Adrenal gland (tissue), 12 donors: ENCODE data around the gene LDB2. TPM values are rescaled to one million over a fixed set of nuclear protein-coding genes. Genes with fewer than 3 reads are reported as not detected.
A peak's percentile ranks its signal among the peaks of the same experiment; 100 is the strongest.

Source experiments
- DNase-seq, 7 donors: peaks; one replicate each; pipeline ENCODE4 v3.0.0-alpha.2; 2019 to 2020
- H3K27ac ChIP-seq, 5 donors: fragments of 200-600 bp; sonication (generic) in 4 of 5; 1 replicate in 3 of 5; 2 replicates in 2 of 5; pipeline versions ENCODE4 v1.5.1 to v1.8.0; 2016 to 2020; ENCODE audit warnings: mild to moderate bottlenecking in 1 of 5
- H3K27me3 ChIP-seq: fragments of 200-600 bp; 2 replicates; pipeline ENCODE4 v1.8.0; 2021
- H3K36me3 ChIP-seq, 2 donors: fragments of 200-600 bp; replicated peaks in 1 of 2; 1 replicate in 1 of 2; 2 replicates in 1 of 2; pipeline versions ENCODE4 v1.5.1 to v1.8.0; 2018 to 2022
- H3K4me1 ChIP-seq, 2 donors: fragments of 200-600 bp; replicated peaks in 1 of 2; 1 replicate in 1 of 2; 2 replicates in 1 of 2; pipeline versions ENCODE4 v1.5.1 to v1.8.0; 2018 to 2021
- H3K4me3 ChIP-seq, 4 donors: fragments of 200-600 bp; sonication (generic) in 3 of 4; one replicate each; pipeline ENCODE4 v1.5.1; 2016 to 2018
- H3K9me3 ChIP-seq, 3 donors: fragments of 200-600 bp; sonication (generic) in 1 of 3; replicated peaks in 1 of 3; 1 replicate in 2 of 3; 2 replicates in 1 of 3; pipeline versions ENCODE4 v1.5.1 to v1.8.0; 2016 to 2021
- POLR2A ChIP-seq, 2 donors: fragments of 450-650 bp; IDR thresholded peaks; one replicate each; pipeline ENCODE4 v1.6.1; 2017; ENCODE audit warnings: antibody characterized with exemption in 2 of 2, mild to moderate bottlenecking in 2 of 2, moderate library complexity in 1 of 2
- WGBS, 4 donors: extraction: QIAGEN DNeasy Blood & Tissue Kit in 2 of 4; methylation state at CpG; one replicate each; pipeline versions ENCODE4 v1.1.5 to v1.1.7; 2013 to 2017; 5-methylcytosine and 5-hydroxymethylcytosine counted together
- intact Hi-C, 2 donors: fragments of 100-400 bp; cut with DNase I; formaldehyde crosslinking; loops; one replicate each; pipeline versions ENCODE4 v1.14.1 to v1.15.0; 2022 to 2023
- polyA plus RNA-seq, 3 donors: library from polyadenylated mRNA; stranded (reverse); fragments of 200-250 nt in 2 of 3; fragments of 350-450 nt in 1 of 3; fragmentation: Illumina TruSeq in 1 of 3; extraction: RNeasy Lipid Tissue Mini Kit (QIAGEN cat#74804) in 1 of 3; gene quantifications; one replicate each; pipeline ENCODE4 v1.2.3, GENCODE V29; 2013 to 2014
- total RNA-seq, 9 donors: library from RNA; depleted of rRNA in 4 of 9; stranded (reverse); fragments of >200 nt in 4 of 9; fragments of 120-200 nt in 1 of 9; fragmentation: NEBNext Ultra II Directional in 1 of 9; extraction: Animal tissue kit (Norgen Biotek cat#: 25700) in 1 of 9; gene quantifications; one replicate each; pipeline versions ENCODE4 v1.1.0 to v1.2.4, GENCODE V29; 2013 to 2023
- TF ChIP-seq, protein P1 (sequence below), 6 experiments: fragments of 450-650 bp in 4 of 6; fragments of 200-600 bp in 2 of 6; sonication (generic) in 1 of 6; IDR thresholded peaks; 1 replicate in 5 of 6; 2 replicates in 1 of 6; pipeline versions ENCODE4 v1.5.1 to v1.8.0; 2016 to 2021; ENCODE audit warnings: antibody characterized with exemption in 6 of 6, mild to moderate bottlenecking in 2 of 6, moderate library complexity in 1 of 6
- donor health status: healthy with polysubstance abuse.
- donor health status: Bipolar disorder and iron deficiency.
- donor health status: DM: yes; HTN: yes; CAD: no.
- donor health status: DM: no; HTN: no; CAD: no.
- donor health status: DM: no; HTN: no; CAD: no.
- donor health status: DM: yes; HTN: yes; CAD: no.

The LDB2 gene
- total and polyA plus RNA-seq, 12 donors = 17.1 to 51.1 (median 27.0) TPM

DNA sequence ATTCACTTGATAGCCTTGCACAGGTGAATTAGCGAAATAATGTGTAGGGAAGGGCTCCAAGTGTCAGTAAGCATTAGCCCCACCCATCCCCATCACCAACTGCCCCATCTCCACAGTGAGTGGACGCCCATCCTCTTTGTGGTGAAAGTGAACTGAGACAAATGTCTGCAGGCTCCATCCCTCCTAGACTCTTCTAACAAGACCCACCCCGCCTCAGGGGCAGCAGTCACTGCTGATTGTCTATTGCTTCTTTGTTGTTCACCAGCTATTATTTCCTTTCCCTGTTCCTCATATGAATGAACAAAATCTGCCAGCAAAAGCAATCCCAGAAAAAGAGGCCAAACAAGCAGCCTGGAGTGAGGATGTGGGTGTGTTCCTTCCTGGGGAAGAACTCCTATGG, 96.4 kb downstream of the LDB2 start:
- Histone ChIP-seq H3K4me3 (no peak overlapping the region), H3K36me3 (no peaks in the 10 kb centered on the region), H3K4me1 (no peaks in the 10 kb centered on the region), H3K27me3 (no peaks in the 10 kb centered on the region), H3K27ac (no peak overlapping the region), H3K9me3 (no peaks in the 10 kb centered on the region)
- 78 to 86% (median 82%) methylated on average over 3 of the region's 3 CpGs for WGBS, 4 donors
- intact Hi-C loops = no loop called here
- no peak for TF ChIP-seq POLR2A (IDR thresholded peaks at IDR 0.05)
- TF ChIP-seq, protein P1, sequence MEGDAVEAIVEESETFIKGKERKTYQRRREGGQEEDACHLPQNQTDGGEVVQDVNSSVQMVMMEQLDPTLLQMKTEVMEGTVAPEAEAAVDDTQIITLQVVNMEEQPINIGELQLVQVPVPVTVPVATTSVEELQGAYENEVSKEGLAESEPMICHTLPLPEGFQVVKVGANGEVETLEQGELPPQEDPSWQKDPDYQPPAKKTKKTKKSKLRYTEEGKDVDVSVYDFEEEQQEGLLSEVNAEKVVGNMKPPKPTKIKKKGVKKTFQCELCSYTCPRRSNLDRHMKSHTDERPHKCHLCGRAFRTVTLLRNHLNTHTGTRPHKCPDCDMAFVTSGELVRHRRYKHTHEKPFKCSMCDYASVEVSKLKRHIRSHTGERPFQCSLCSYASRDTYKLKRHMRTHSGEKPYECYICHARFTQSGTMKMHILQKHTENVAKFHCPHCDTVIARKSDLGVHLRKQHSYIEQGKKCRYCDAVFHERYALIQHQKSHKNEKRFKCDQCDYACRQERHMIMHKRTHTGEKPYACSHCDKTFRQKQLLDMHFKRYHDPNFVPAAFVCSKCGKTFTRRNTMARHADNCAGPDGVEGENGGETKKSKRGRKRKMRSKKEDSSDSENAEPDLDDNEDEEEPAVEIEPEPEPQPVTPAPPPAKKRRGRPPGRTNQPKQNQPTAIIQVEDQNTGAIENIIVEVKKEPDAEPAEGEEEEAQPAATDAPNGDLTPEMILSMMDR (IDR thresholded peaks at IDR 0.05) = no peak
- no peak for DNase-seq

DNA sequence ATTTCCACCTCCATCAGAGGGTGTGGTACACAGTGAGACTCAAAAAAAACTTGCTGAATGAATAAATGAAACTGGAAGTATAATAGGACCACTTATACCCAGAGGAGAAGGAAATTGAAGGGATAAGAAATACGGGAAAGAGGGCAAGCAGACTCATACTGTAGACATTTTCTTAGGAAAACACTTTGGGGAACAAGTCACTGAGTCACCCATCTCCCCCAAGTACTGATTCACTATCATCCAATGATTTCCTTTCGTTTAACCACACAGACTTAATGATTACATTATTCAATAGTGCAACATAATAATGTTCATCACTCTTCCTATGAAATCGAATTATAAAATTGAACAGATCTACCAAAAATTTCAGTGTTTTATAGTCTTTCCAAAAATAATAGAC, 97.1 kb downstream of the LDB2 start:
- no peak for DNase-seq
- Histone ChIP-seq H3K36me3 (no peaks in the 10 kb centered on the region), H3K9me3 (no peaks in the 10 kb centered on the region), H3K27ac (no peak overlapping the region), H3K4me3 (no peak overlapping the region), H3K27me3 (no peaks in the 10 kb centered on the region), H3K4me1 (no peaks in the 10 kb centered on the region)
- intact Hi-C loops = no loop called here
- 77 to 84% (median 80%) methylated on average over 3 of the region's 3 CpGs for WGBS, 4 donors
- TF ChIP-seq, protein P1 (IDR thresholded peaks at IDR 0.05) = no peak
- TF ChIP-seq POLR2A (IDR thresholded peaks at IDR 0.05) = no peak

DNA sequence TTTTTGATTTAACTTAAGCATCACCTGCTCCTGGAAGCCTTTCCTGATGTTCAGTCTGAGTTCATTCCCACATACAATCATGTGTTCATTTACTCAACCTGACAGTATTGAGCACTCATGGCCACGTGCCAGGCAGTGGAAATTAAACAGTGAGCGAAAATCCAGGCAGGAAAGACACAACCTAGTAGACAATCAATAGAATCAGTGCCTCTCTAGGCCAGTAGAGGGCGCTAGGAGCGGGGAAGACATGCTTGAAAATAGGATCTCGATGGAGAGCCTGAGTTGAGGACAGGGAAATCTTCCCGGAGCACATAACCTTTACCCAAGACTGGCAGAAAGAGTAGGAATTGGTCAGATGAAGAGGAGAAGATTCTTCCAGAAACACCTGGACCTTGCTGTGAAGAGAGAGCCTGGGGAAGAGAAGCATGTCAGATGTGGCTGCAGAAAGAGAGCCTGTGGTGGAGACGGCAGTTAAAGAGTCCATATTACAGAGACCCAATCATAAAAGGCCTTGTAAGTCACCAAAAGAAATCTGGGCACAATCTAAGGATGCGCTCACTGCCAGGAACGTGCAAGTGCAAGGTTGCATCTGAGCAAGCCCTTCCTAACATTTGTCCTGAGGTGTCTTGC, 103.5 kb downstream of the LDB2 start:
- no peak overlapping the region for H3K4me3 ChIP-seq
- 37 to 40% (median 38%) methylated on average over 9 of the region's 9 CpGs for WGBS, 4 donors
- H3K27me3 ChIP-seq = no peaks in the 10 kb centered on the region
- no peaks in the 10 kb centered on the region for H3K9me3 ChIP-seq
- peak; percentile 58 to 83 (median 60) for DNase-seq
- TF ChIP-seq POLR2A (IDR thresholded peaks at IDR 0.05) = no peak
- TF ChIP-seq, protein P1 (IDR thresholded peaks at IDR 0.05) = peak; percentile 55 to 77 (median 66)
- no peaks in the 10 kb centered on the region for H3K4me1 ChIP-seq
- intact Hi-C loops = loop anchor here in 1 of 2 donors (10.0 kb wide), 1 partner anchor 530 kb away; no protein-coding TSS in a partner anchor
- no peak overlapping the region for H3K27ac ChIP-seq
- no peaks in the 10 kb centered on the region for H3K36me3 ChIP-seq

DNA sequence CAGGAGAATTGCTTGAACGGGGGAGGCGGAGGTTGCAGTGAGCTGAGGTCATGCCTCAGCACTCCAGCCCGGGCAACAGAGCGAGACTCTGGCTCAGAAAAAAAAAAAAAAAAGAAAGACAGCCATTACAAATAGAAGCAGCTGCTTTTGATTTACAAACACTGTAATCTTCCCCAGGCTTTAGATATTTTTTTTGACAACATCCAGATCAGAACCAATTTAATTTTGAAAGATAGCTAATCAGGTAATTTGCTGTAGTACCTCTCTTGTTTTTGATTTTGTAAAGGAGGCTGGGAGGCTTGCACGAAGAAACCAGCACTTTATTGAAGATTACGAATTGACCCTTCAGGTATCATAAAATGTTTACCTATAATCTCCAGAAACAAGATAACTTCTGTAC, 107.0 kb downstream of the LDB2 start:
- H3K4me3 ChIP-seq = no peak overlapping the region
- no peaks in the 10 kb centered on the region for H3K36me3 ChIP-seq
- intact Hi-C loops = loop anchor here in 1 of 2 donors (10.0 kb wide), 1 partner anchor 533 kb away; no protein-coding TSS in a partner anchor
- H3K27ac ChIP-seq = no peak overlapping the region
- TF ChIP-seq POLR2A (IDR thresholded peaks at IDR 0.05) = no peak
- TF ChIP-seq, protein P1 (IDR thresholded peaks at IDR 0.05) = no peak
- no peaks in the 10 kb centered on the region for H3K4me1 ChIP-seq
- H3K27me3 ChIP-seq = no peaks in the 10 kb centered on the region
- WGBS, 4 donors = 73 to 75% (median 74%) methylated on average over 5 to 6 of the region's 6 CpGs
- DNase-seq = no peak
- H3K9me3 ChIP-seq = no peaks in the 10 kb centered on the region
